ENCODE measurements around the gene BTBD6. TPM values are rescaled to one million over a fixed set of nuclear protein-coding genes. Genes with fewer than 3 reads are reported as not detected.

Gene BTBD6
- 45.9 and 57.3 TPM in 2 replicates for total RNA-seq

GRCh38 chr14:105248368-105249181 lies at the start of gene BTBD6:
TSS of gene BTBD6 (plus strand) at chr14:105248533. CDS start at chr14:105248712, 179 bp downstream.

Other genes starting within 250 kb of the BTBD6 start
- 7.4 and 10.3 TPM in 2 replicates for gene CDCA4, start 227.4 kb upstream of the BTBD6 start, total RNA-seq
- 1.4 TPM in 1 of 2 replicates, not detected in the other for gene GPR132, start 183.1 kb upstream of the BTBD6 start, total RNA-seq
- 0.12 and 1.4 TPM in 2 replicates for gene JAG2, start 79.8 kb upstream of the BTBD6 start, total RNA-seq
- 8.2 and 27.5 TPM in 2 replicates for gene NUDT14, start 67.2 kb upstream of the BTBD6 start, total RNA-seq
- gene BRF1, start 52.5 kb downstream of the BTBD6 start, total RNA-seq, result 25.3 and 34.3 TPM in 2 replicates
- gene PACS2, start 66.2 kb downstream of the BTBD6 start, total RNA-seq, result 46.3 and 56.9 TPM in 2 replicates
- gene TEX22, start 150.0 kb downstream of the BTBD6 start, total RNA-seq, result 0.43 and 0.82 TPM in 2 replicates
- 43.3 and 74.5 TPM in 2 replicates for gene MTA1, start 171.3 kb downstream of the BTBD6 start, total RNA-seq
- 60.6 and 177 TPM in 2 replicates for gene CRIP2, start 226.3 kb downstream of the BTBD6 start, total RNA-seq
- gene CRIP1, start 238.4 kb downstream of the BTBD6 start, total RNA-seq, result 2.2 and 7.5 TPM in 2 replicates
- 3.6 and 6.0 TPM in 2 replicates for gene TEDC1, start 242.7 kb downstream of the BTBD6 start, total RNA-seq

All from pericardium fibroblast (primary cell).